ENCODE data around the gene MTCH1. TPM values are rescaled to one million over a fixed set of nuclear protein-coding genes. Genes with fewer than 3 reads are reported as not detected.

MTCH1 gene
- total RNA-seq, 1 experiment from 2014 or later, result 241 TPM

DNA sequence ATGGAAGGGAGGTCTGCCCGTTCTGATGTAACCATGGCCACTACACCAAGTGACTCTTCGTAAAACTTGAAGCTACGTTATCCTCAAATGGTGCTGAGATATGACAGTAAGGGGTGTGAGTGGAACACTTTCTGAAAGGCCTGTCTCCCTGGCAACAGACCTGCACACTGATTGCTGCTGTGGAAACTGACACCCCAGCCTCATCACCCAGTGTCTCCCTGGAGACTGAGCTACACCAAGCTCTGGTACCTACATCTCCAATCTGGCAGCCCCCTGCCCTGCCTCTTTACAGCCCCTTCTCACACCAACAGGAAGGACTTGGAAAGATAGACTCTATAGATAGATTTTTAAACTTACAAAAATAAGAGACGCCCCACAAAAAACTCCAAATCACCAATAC lies 18.2 kb downstream of the MTCH1 start:
- ChIA-PET POLR2A (ENCODE audit: unreplicated experiment) (no interaction called here), CTCF (no interaction called here)
- peaks cover 18% of the 10 kb centered on the region; the same call in 1 of the 2 replicates for H3F3A ChIP-seq (ENCODE audit: insufficient read depth, low read depth)
- intact Hi-C loops (cut with micrococcal nuclease; ENCODE audit: unreplicated experiment), result no loop called here
- H3K79me2 ChIP-seq (ENCODE audit: low read depth), result no peaks in the 10 kb centered on the region
- no peaks in the 10 kb centered on the region for H3K27me3 ChIP-seq (ENCODE audit: insufficient read depth, low read depth)
- H3K36me3 ChIP-seq (ENCODE audit: low read depth), result peaks cover 4% of the 10 kb centered on the region; the same call in 1 of the 2 replicates
- BruUV-seq (replicated peaks), result no TSS peak
- no peaks in the 10 kb centered on the region for H4K20me1 ChIP-seq (ENCODE audit: insufficient read depth)
- H3K9me2 ChIP-seq (ENCODE audit: insufficient read depth), result no peaks in the 10 kb centered on the region
- no peak overlapping the region for H3K4me3 ChIP-seq
- no peaks in the 10 kb centered on the region for H3K4me1 ChIP-seq (replicated peaks; ENCODE audit: insufficient read depth)
- no peaks in the 10 kb centered on the region for H3K9me3 ChIP-seq (ENCODE audit: insufficient read depth, low read depth)
- no peak overlapping the region for H3K4me2 ChIP-seq
- no peak for TF ChIP-seq EZH2 (IDR thresholded peaks at IDR 0.05; ENCODE audit: low read depth)
- TF ChIP-seq, protein P1, sequence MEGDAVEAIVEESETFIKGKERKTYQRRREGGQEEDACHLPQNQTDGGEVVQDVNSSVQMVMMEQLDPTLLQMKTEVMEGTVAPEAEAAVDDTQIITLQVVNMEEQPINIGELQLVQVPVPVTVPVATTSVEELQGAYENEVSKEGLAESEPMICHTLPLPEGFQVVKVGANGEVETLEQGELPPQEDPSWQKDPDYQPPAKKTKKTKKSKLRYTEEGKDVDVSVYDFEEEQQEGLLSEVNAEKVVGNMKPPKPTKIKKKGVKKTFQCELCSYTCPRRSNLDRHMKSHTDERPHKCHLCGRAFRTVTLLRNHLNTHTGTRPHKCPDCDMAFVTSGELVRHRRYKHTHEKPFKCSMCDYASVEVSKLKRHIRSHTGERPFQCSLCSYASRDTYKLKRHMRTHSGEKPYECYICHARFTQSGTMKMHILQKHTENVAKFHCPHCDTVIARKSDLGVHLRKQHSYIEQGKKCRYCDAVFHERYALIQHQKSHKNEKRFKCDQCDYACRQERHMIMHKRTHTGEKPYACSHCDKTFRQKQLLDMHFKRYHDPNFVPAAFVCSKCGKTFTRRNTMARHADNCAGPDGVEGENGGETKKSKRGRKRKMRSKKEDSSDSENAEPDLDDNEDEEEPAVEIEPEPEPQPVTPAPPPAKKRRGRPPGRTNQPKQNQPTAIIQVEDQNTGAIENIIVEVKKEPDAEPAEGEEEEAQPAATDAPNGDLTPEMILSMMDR (conservative IDR thresholded peaks at IDR 0.05), result no peak
- no peak overlapping the region for H3K27ac ChIP-seq
- H2AFZ ChIP-seq, result no peak overlapping the region
- DNase-seq, result no peak

DNA sequence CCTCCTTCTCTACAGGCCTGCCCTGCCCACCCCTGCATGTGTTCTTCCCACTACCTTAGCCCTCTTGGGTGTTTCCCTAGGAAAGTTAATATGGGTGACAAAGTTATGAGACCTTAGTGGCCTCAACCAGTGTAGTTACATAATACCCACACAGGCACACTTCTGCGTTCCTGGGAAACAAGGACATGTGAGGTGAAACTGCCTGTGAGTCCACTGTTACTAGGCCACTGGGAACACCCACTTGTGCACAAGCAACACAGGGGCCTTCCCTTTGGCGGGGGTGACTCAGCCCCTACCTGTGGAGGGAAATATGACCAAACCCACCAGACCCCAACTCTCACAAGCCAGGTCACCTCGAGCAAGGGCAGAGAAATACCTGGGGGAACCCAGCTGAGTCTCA lies 18.7 kb downstream of the MTCH1 start:
- ChIA-PET POLR2A (ENCODE audit: unreplicated experiment) (no interaction called here), CTCF (no interaction called here)
- intact Hi-C loops (cut with micrococcal nuclease; ENCODE audit: unreplicated experiment), result no loop called here

DNA sequence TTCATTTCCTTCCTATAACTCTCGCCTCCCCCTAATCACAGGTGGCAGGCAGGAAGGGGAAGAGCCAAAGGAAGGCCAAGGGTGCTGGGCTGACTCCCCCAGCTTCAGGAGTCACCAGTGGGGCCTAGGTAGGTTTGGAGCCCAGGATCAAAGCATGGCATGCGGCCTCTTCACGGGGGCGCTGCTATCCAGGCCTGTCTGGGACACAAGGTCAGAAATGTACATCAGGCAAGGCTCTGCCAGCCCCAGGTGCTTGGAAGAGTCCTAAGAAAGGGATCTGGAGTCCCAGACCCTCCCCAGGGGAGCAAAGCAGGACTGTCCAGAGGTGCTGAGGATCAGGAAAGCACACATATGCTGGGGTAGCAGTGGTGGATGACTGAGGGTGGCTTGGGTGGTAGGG lies 21.1 kb downstream of the MTCH1 start:
- peaks cover 21% of the 10 kb centered on the region; the same call in 1 of the 2 replicates for H3F3A ChIP-seq (ENCODE audit: insufficient read depth, low read depth)
- POLR2A ChIA-PET (ENCODE audit: unreplicated experiment), result no interaction called here
- intact Hi-C loops (cut with micrococcal nuclease; ENCODE audit: unreplicated experiment), result loop anchor here (5.0 kb wide), 2 partner anchors 38 to 53 kb away; no protein-coding TSS in a partner anchor
- no peaks in the 10 kb centered on the region for H4K20me1 ChIP-seq (ENCODE audit: insufficient read depth)
- H3K9me2 ChIP-seq (ENCODE audit: insufficient read depth), result no peaks in the 10 kb centered on the region
- no peaks in the 10 kb centered on the region for H3K9me3 ChIP-seq (ENCODE audit: insufficient read depth, low read depth)
- peaks cover 16% of the 10 kb centered on the region for H3K4me1 ChIP-seq (replicated peaks; ENCODE audit: insufficient read depth)
- no peaks in the 10 kb centered on the region for H3K27me3 ChIP-seq (ENCODE audit: insufficient read depth, low read depth)
- H3K4me3 ChIP-seq, result no peak overlapping the region
- no peak overlapping the region for H3K4me2 ChIP-seq
- no peaks in the 10 kb centered on the region for H3K79me2 ChIP-seq (ENCODE audit: low read depth)
- no peak for DNase-seq
- H2AFZ ChIP-seq, result no peak overlapping the region
- TF ChIP-seq, protein P1 (conservative IDR thresholded peaks at IDR 0.05), result no peak
- no peak for TF ChIP-seq EZH2 (IDR thresholded peaks at IDR 0.05; ENCODE audit: low read depth)
- no TSS peak for BruUV-seq (replicated peaks)
- no peak overlapping the region for H3K27ac ChIP-seq
- no peaks in the 10 kb centered on the region for H3K36me3 ChIP-seq (ENCODE audit: low read depth)
- CTCF ChIA-PET, result no interaction called here

More for the DNA sequence above, 18.7 kb downstream of the MTCH1 start:
- Histone ChIP-seq H2AFZ (no peak overlapping the region), H3K4me3 (no peak overlapping the region), H3K9me3 (ENCODE audit: insufficient read depth, low read depth) (no peaks in the 10 kb centered on the region), H3K79me2 (ENCODE audit: low read depth) (no peaks in the 10 kb centered on the region), H3K9me2 (ENCODE audit: insufficient read depth) (no peaks in the 10 kb centered on the region), H3K36me3 (ENCODE audit: low read depth) (peaks cover 4% of the 10 kb centered on the region; the same call in 1 of the 2 replicates), H3F3A (ENCODE audit: insufficient read depth, low read depth) (peaks cover 18% of the 10 kb centered on the region; the same call in 1 of the 2 replicates), H3K27me3 (ENCODE audit: insufficient read depth, low read depth) (no peaks in the 10 kb centered on the region), H3K4me2 (no peak overlapping the region), H3K4me1 (replicated peaks; ENCODE audit: insufficient read depth) (no peaks in the 10 kb centered on the region), H3K27ac (no peak overlapping the region), H4K20me1 (ENCODE audit: insufficient read depth) (no peaks in the 10 kb centered on the region)
- DNase-seq, result no peak
- no peak for TF ChIP-seq EZH2 (IDR thresholded peaks at IDR 0.05; ENCODE audit: low read depth)
- TF ChIP-seq, protein P1 (conservative IDR thresholded peaks at IDR 0.05), result no peak
- BruUV-seq (replicated peaks), result no TSS peak
